Upper lobe of right lung (tissue), 1 donor: ENCODE results near the gene GNAL. TPM values are rescaled to one million over a fixed set of nuclear protein-coding genes. Genes with fewer than 3 reads are reported as not detected.

Experiments used
- ATAC-seq: fragments of 200-7000 bp; cut with Tn5 transposase; one replicate; pipeline ENCODE4 v1.9.1; 2020; ENCODE audit warnings: mild to moderate bottlenecking, moderate library complexity
- DNase-seq: peaks from one replicate; pipeline ENCODE4 v3.0.0-alpha.2; 2020
- H3K27ac ChIP-seq: fragments of 200-600 bp; one replicate; pipeline ENCODE4 v1.8.0; 2022
- H3K27me3 ChIP-seq: fragments of 200-600 bp; one replicate; pipeline ENCODE4 v1.8.0; 2022; ENCODE audit warnings: mild to moderate bottlenecking
- H3K36me3 ChIP-seq: fragments of 200-600 bp; one replicate; pipeline ENCODE4 v1.8.0; 2022
- H3K4me1 ChIP-seq: fragments of 200-600 bp; one replicate; pipeline ENCODE4 v1.8.0; 2022
- H3K4me3 ChIP-seq: fragments of 200-600 bp; one replicate; pipeline ENCODE4 v1.8.0; 2022; ENCODE audit warnings: mild to moderate bottlenecking
- H3K9me3 ChIP-seq: fragments of 200-600 bp; one replicate; pipeline ENCODE4 v1.8.0; 2022
- intact Hi-C: fragments of 100-400 bp; cut with DNase I; formaldehyde crosslinking; loops from one replicate; pipeline ENCODE4 v1.11.0; 2022
- total RNA-seq: library from RNA; stranded (reverse); fragmentation: NEBNext Ultra II Directional; extraction: Animal tissue kit (Norgen Biotek cat#: 25700); gene quantifications from one replicate; pipeline ENCODE4 v1.2.1, GENCODE V29; 2021
- TF ChIP-seq, protein P1 (sequence below): fragments of 200-600 bp; IDR thresholded peaks from one replicate; pipeline ENCODE4 v1.8.0; 2022; ENCODE audit warnings: antibody characterized with exemption
- donor health status: DM: no; HTN: yes; CAD: no; lungs with severe emphysema.

GNAL gene
- total RNA-seq, 1 donor from 2014 or later, result 4.3 TPM

- ATAC-seq (no peak), DNase-seq (no peak)
- intact Hi-C loops, result no loop called here
- H3K4me1 ChIP-seq, result no peaks in the 10 kb centered on the region
- peaks cover 5% of the 10 kb centered on the region for H3K36me3 ChIP-seq
- TF ChIP-seq, protein P1, sequence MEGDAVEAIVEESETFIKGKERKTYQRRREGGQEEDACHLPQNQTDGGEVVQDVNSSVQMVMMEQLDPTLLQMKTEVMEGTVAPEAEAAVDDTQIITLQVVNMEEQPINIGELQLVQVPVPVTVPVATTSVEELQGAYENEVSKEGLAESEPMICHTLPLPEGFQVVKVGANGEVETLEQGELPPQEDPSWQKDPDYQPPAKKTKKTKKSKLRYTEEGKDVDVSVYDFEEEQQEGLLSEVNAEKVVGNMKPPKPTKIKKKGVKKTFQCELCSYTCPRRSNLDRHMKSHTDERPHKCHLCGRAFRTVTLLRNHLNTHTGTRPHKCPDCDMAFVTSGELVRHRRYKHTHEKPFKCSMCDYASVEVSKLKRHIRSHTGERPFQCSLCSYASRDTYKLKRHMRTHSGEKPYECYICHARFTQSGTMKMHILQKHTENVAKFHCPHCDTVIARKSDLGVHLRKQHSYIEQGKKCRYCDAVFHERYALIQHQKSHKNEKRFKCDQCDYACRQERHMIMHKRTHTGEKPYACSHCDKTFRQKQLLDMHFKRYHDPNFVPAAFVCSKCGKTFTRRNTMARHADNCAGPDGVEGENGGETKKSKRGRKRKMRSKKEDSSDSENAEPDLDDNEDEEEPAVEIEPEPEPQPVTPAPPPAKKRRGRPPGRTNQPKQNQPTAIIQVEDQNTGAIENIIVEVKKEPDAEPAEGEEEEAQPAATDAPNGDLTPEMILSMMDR, result no peak
- no peaks in the 10 kb centered on the region for H3K9me3 ChIP-seq
- no peaks in the 10 kb centered on the region for H3K27me3 ChIP-seq
- H3K27ac ChIP-seq, result no peak overlapping the region
- no peak overlapping the region for H3K4me3 ChIP-seq
Measured at GRCh38 chr18:11873670-11874340, 184.7 kb downstream of the GNAL start.

DNA sequence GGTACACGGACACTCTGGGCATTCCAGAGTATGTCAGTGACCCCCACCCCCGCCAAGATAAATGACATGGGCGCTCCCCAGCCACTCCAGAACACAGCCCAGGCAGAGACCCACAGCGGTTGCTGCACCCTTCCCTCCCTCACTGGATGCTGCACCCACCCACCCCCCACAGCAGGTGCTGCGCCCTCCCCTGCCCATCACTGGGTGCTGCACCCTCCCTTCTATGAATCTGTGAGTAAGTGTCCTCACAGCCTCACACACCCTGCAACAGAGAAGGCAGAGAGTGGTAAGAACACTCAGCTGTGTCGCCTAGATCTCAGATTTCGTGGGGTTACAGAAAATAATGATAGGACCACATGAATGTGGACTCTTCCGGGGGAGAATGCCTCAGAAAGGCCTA is 185.6 kb downstream of the GNAL start:
- H3K36me3 ChIP-seq, result peaks cover 5% of the 10 kb centered on the region
- no peaks in the 10 kb centered on the region for H3K4me1 ChIP-seq
- TF ChIP-seq, protein P1, result no peak
- intact Hi-C loops, result no loop called here
- no peak overlapping the region for H3K27ac ChIP-seq
- DNase-seq, result no peak
- no peak for ATAC-seq
- H3K9me3 ChIP-seq, result no peaks in the 10 kb centered on the region
- no peaks in the 10 kb centered on the region for H3K27me3 ChIP-seq
- H3K4me3 ChIP-seq, result no peak overlapping the region

DNA sequence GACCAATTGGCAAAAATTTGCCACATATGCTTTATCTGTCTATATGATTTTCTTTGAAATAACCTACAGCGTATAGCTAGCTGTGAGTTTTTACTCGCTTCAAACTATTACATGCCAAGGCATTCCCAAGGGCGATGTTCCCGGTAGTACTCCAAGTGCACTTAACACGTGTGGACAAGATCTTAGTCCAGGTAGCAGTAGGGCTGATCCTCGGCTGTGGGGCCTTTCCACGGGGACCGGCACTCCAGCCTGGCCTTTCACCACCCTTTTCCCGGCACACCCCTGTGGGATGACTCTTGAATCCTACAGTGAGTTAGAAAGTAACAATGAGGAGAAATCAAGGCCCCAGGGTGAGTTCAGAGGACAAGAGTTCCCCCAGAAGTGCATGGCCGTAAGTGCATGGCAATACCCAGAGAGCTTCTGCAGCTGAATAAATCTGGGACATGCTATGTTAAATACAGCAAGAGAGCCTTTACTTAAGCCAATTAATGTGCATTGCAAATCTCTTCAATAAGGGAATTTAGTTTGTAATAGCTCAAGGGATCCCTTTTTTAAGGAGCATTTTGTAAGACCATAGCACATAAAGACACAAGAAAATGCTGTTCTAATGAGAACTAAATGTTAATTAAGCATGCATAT is 188.6 kb downstream of the GNAL start:
- H3K4me3 ChIP-seq, result no peak overlapping the region
- intact Hi-C loops, result no loop called here
- ATAC-seq (peak; percentile 56), DNase-seq (no peak)
- H3K9me3 ChIP-seq, result no peaks in the 10 kb centered on the region
- TF ChIP-seq, protein P1, result no peak
- H3K36me3 ChIP-seq, result peaks cover 5% of the 10 kb centered on the region
- H3K27ac ChIP-seq, result no peak overlapping the region
- no peaks in the 10 kb centered on the region for H3K4me1 ChIP-seq
- no peaks in the 10 kb centered on the region for H3K27me3 ChIP-seq

DNA sequence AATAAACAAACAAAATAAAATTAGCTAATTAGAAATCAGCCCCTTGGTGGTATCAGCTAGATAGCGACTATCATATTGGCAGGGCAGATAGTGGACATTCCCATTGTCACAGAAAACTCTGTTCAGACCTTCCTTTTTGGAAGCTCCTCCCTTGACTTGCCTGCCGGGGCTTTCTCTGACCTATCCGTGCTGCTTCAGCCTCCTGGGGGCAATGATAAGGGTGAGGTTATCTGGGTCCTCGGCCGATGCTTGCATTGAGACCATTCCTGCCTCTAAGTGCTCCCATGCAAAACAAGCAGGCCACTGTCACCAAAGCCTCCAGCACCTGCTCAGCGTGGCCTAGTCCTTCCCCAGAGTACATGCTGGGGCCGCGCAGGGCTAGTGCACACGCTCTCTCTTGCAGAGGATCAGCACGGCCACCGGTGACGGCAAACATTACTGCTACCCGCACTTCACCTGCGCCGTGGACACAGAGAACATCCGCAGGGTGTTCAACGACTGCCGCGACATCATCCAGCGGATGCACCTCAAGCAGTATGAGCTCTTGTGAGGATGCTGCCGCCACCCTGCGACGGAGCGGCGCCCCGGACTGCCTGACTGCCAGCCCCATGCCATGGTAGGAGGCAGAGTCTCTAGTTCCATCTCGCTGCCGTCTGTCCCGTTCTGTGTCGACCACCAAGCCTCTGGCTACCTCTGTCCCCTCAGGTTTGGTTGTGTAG is 191.7 kb downstream of the GNAL start:
- TF ChIP-seq, protein P1, result no peak
- peaks cover 24% of the 10 kb centered on the region for H3K36me3 ChIP-seq
- no peaks in the 10 kb centered on the region for H3K9me3 ChIP-seq
- H3K4me1 ChIP-seq, result no peaks in the 10 kb centered on the region
- H3K27ac ChIP-seq, result no peak overlapping the region
- DNase-seq (no peak), ATAC-seq (no peak)
- intact Hi-C loops, result no loop called here
- H3K4me3 ChIP-seq, result no peak overlapping the region
- no peaks in the 10 kb centered on the region for H3K27me3 ChIP-seq

GRCh38 chr18:11882636-11883035 is 193.6 kb downstream of the GNAL start:
- no peak for ATAC-seq
- intact Hi-C loops, result no loop called here
- peaks cover 38% of the 10 kb centered on the region for H3K36me3 ChIP-seq

More at GRCh38 chr18:11882636-11883035, 193.6 kb downstream of the GNAL start:
- Histone ChIP-seq H3K4me3 (no peak overlapping the region), H3K27me3 (no peaks in the 10 kb centered on the region), H3K9me3 (no peaks in the 10 kb centered on the region), H3K27ac (no peak overlapping the region), H3K4me1 (no peaks in the 10 kb centered on the region)
- DNase-seq, result no peak
- TF ChIP-seq, protein P1, result no peak
